Liver (tissue), 9 donors: ENCODE measurements around the gene GPR171. TPM values are rescaled to one million over a fixed set of nuclear protein-coding genes. Genes with fewer than 3 reads are reported as not detected.

ENCODE experiments used
- DNase-seq: peaks from one replicate; pipeline ENCODE4 v3.0.0-alpha.2; 2017; ENCODE audit warnings: low spot score
- H3K27ac ChIP-seq, 2 donors: one replicate each; pipeline ENCODE4 v1.7.0; 2013; ENCODE audit warnings: inconsistent platforms in 2 of 2, low read length in 2 of 2, control low read depth in 1 of 2, low read depth in 1 of 2, mild to moderate bottlenecking in 1 of 2
- H3K27me3 ChIP-seq, 4 donors: one replicate each; pipeline versions ENCODE4 v1.6.1 to v1.7.0; 2013; ENCODE audit warnings: low read length in 3 of 4, inconsistent platforms in 1 of 4, mild to moderate bottlenecking in 1 of 4, moderate library complexity in 1 of 4; ENCODE audit not compliant: control insufficient read depth in 4 of 4, insufficient read depth in 4 of 4
- H3K36me3 ChIP-seq, 4 donors: one replicate each; pipeline versions ENCODE4 v1.6.1 to v1.7.0; 2013; ENCODE audit warnings: low read length in 3 of 4, mild to moderate bottlenecking in 3 of 4, low read depth in 1 of 4, moderate library complexity in 1 of 4; ENCODE audit not compliant: control insufficient read depth in 4 of 4, insufficient read depth in 3 of 4
- H3K4me1 ChIP-seq, 4 donors: one replicate each; pipeline versions ENCODE4 v1.6.1 to v1.7.0; 2013; ENCODE audit warnings: low read length in 3 of 4, mild to moderate bottlenecking in 3 of 4, moderate library complexity in 1 of 4; ENCODE audit not compliant: control insufficient read depth in 4 of 4, insufficient read depth in 4 of 4
- H3K4me3 ChIP-seq, 3 donors: one replicate each; pipeline versions ENCODE4 v1.6.1 to v1.7.0; 2013; ENCODE audit warnings: low read length in 3 of 3, control low read depth in 1 of 3, low read depth in 1 of 3, mild to moderate bottlenecking in 1 of 3
- H3K9ac ChIP-seq, 2 donors: one replicate each; pipeline ENCODE4 v1.7.0; 2013; ENCODE audit warnings: low read length in 2 of 2, mild to moderate bottlenecking in 2 of 2, moderate library complexity in 2 of 2, control low read depth in 1 of 2, low read depth in 1 of 2
- H3K9me3 ChIP-seq, 4 donors: one replicate each; pipeline versions ENCODE4 v1.6.1 to v1.7.0; 2013; ENCODE audit warnings: low read length in 3 of 4; ENCODE audit not compliant: control insufficient read depth in 4 of 4
- ATF3 ChIP-seq: IDR thresholded peaks from 2 replicates; pipeline ENCODE4 v1.6.1; 2016; ENCODE audit warnings: antibody characterized with exemption
- CTCF ChIP-seq: fragments of 150-350 bp; IDR thresholded peaks from 2 replicates; pipeline ENCODE4 v1.5.1; 2017; ENCODE audit warnings: improper control_type of control experiment, low read depth, low read length; ENCODE audit not compliant: missing input control
- EGR1 ChIP-seq, 2 donors: IDR thresholded peaks; 2 replicates each; pipeline ENCODE4 v1.6.1; 2016 to 2018; ENCODE audit warnings: antibody characterized with exemption in 2 of 2, low read depth in 2 of 2
- FOXA1 ChIP-seq: IDR thresholded peaks from 2 replicates; pipeline ENCODE4 v1.6.1; 2016; ENCODE audit warnings: antibody characterized with exemption
- FOXA2 ChIP-seq: IDR thresholded peaks from 2 replicates; pipeline ENCODE4 v1.6.1; 2016; ENCODE audit warnings: antibody characterized with exemption
- GABPA ChIP-seq, 2 donors: IDR thresholded peaks in 1 of 2; conservative IDR thresholded peaks in 1 of 2; 2 replicates each; pipeline ENCODE4 v1.6.1; 2016; ENCODE audit warnings: antibody characterized with exemption in 2 of 2, mild to moderate bottlenecking in 1 of 2, moderate library complexity in 1 of 2
- HNF4G ChIP-seq: IDR thresholded peaks from 2 replicates; pipeline ENCODE4 v1.6.1; 2016; ENCODE audit warnings: antibody characterized with exemption
- JUND ChIP-seq, 2 donors: IDR thresholded peaks; 2 replicates each; pipeline ENCODE4 v1.6.1; 2016; ENCODE audit warnings: antibody characterized with exemption in 2 of 2
- MAX ChIP-seq: IDR thresholded peaks from 2 replicates; pipeline ENCODE4 v1.6.1; 2016; ENCODE audit warnings: antibody characterized with exemption
- NR2F2 ChIP-seq: IDR thresholded peaks from 2 replicates; pipeline ENCODE4 v1.6.1; 2016; ENCODE audit warnings: antibody characterized with exemption
- RAD21 ChIP-seq, 2 donors: IDR thresholded peaks; 2 replicates each; pipeline ENCODE4 v1.6.1; 2016; ENCODE audit warnings: antibody characterized with exemption in 2 of 2, mild to moderate bottlenecking in 2 of 2
- REST ChIP-seq: IDR thresholded peaks from 2 replicates; pipeline ENCODE4 v1.6.1; 2016; ENCODE audit warnings: antibody characterized with exemption, mild to moderate bottlenecking
- RXRA ChIP-seq, 2 donors: IDR thresholded peaks; 2 replicates each; pipeline ENCODE4 v1.6.1; 2017 to 2018; ENCODE audit warnings: antibody characterized with exemption in 2 of 2, mild to moderate bottlenecking in 1 of 2
- SP1 ChIP-seq: IDR thresholded peaks from 2 replicates; pipeline ENCODE4 v1.6.1; 2018; ENCODE audit warnings: antibody characterized with exemption, mild to moderate bottlenecking
- TAF1 ChIP-seq: conservative IDR thresholded peaks from 2 replicates; pipeline ENCODE4 v1.6.1; 2016; ENCODE audit warnings: antibody characterized with exemption, mild to moderate bottlenecking
- YY1 ChIP-seq: IDR thresholded peaks from 2 replicates; pipeline ENCODE4 v1.6.1; 2016; ENCODE audit warnings: antibody characterized with exemption, mild to moderate bottlenecking
- ZBTB33 ChIP-seq: IDR thresholded peaks from 2 replicates; pipeline ENCODE4 v1.6.1; 2016; ENCODE audit warnings: antibody characterized with exemption
- WGBS: extraction: QIAGEN DNeasy Blood & Tissue Kit; methylation state at CpG from one replicate; pipeline ENCODE4 v1.1.7; 2013; 5-methylcytosine and 5-hydroxymethylcytosine counted together
- polyA plus RNA-seq, 2 donors: library from polyadenylated mRNA; stranded (reverse) in 1 of 2; unstranded in 1 of 2; fragments of 200-250 nt in 1 of 2; fragments of >200 nt in 1 of 2; fragmentation: Nextera tagmentation in 1 of 2; extraction: Ambion mirVana in 1 of 2; gene quantifications; one replicate each; pipeline versions ENCODE4 v1.2.1 to v1.2.3, GENCODE V29; 2013 to 2015
- total RNA-seq, 2 donors: library from RNA; depleted of rRNA; stranded (reverse); fragments of >200 nt; gene quantifications; one replicate each; pipeline ENCODE4 v1.2.3, GENCODE V29; 2014
- donor health status: healthy.
- donor health status: healthy.
- donor health status: healthy.
- donor health status: healthy.
- donor health status: healthy.

GPR171 gene
- total and polyA plus RNA-seq, 4 donors = 0.19 to 0.56 (median 0.28) TPM

GRCh38 chr3:151196434-151196833, 6.6 kb downstream of the GPR171 start:
- H3K9me3 ChIP-seq = no peaks in the 10 kb centered on the region
- DNase-seq = no peak
- no peaks in the 10 kb centered on the region for H3K36me3 ChIP-seq
- no peak overlapping the region for H3K4me3 ChIP-seq
- TF ChIP-seq REST (no peak), NR2F2 (no peak), TAF1 (no peak), GABPA (IDR thresholded peaks at IDR 0.05 in 1 of 2, conservative IDR thresholded peaks at IDR 0.05 in 1 of 2) (no peak), HNF4G (no peak), EGR1 (IDR thresholded peaks at IDR 0.05; ENCODE audit: low read depth in 2 of 2) (no peak), CTCF (no peak), RAD21 (IDR thresholded peaks at IDR 0.05) (no peak), SP1 (no peak), ZBTB33 (no peak), FOXA1 (no peak), MAX (no peak), RXRA (IDR thresholded peaks at IDR 0.05) (no peak), ATF3 (no peak), FOXA2 (no peak), JUND (IDR thresholded peaks at IDR 0.05) (no peak)
- H3K4me1 ChIP-seq = peaks cover 5 to 16% (median 11%) of the 10 kb centered on the region in 4 donors
- H3K27ac ChIP-seq = no peak overlapping the region
- no peak overlapping the region for H3K9ac ChIP-seq
- H3K27me3 ChIP-seq = no peaks in the 10 kb centered on the region

- no peaks in the 10 kb centered on the region for H3K36me3 ChIP-seq
- H3K4me1 ChIP-seq = peaks cover 5 to 16% (median 11%) of the 10 kb centered on the region in 4 donors
- H3K9me3 ChIP-seq = no peaks in the 10 kb centered on the region
- WGBS = 67% methylated on average over 1 of the region's 1 CpG
- TF ChIP-seq RAD21 (IDR thresholded peaks at IDR 0.05) (no peak), JUND (IDR thresholded peaks at IDR 0.05) (no peak), NR2F2 (no peak), TAF1 (no peak), ATF3 (no peak), EGR1 (IDR thresholded peaks at IDR 0.05; ENCODE audit: low read depth in 2 of 2) (no peak), FOXA1 (no peak), MAX (no peak), ZBTB33 (no peak), YY1 (no peak)
- H3K9ac ChIP-seq = no peak overlapping the region
- no peaks in the 10 kb centered on the region for H3K27me3 ChIP-seq
- no peak overlapping the region for H3K27ac ChIP-seq
- no peak overlapping the region for H3K4me3 ChIP-seq
- no peak for DNase-seq
Measured at GRCh38 chr3:151195826-151196225, 7.2 kb downstream of the GPR171 start.
